CD14-positive monocyte (primary cell): ENCODE data around the gene MKI67. TPM values are rescaled to one million over a fixed set of nuclear protein-coding genes. Genes with fewer than 3 reads are reported as not detected.

Experiments
- DNase-seq, 3 donors: peaks; one replicate each; pipeline ENCODE4 v3.0.0-alpha.2; 2011 to 2022
- H2AFZ ChIP-seq: 2 replicates; pipeline ENCODE4 v1.6.0; 2012; ENCODE audit warnings: mild to moderate bottlenecking, low read depth, low read length, inconsistent platforms; ENCODE audit not compliant: insufficient read depth, poor library complexity, severe bottlenecking
- H3K27ac ChIP-seq, 2 donors: 1 replicate in 1 of 2; 2 replicates in 1 of 2; pipeline ENCODE4 v1.5.1; 2012 to 2013; ENCODE audit warnings: low read length in 2 of 2, control low read depth in 1 of 2, inconsistent platforms in 1 of 2, low read depth in 1 of 2, mild to moderate bottlenecking in 1 of 2
- H3K27me3 ChIP-seq, 2 donors: one replicate each; pipeline versions ENCODE4 v1.6.0 to v1.6.1; 2011 to 2013; ENCODE audit warnings: low read length in 2 of 2; ENCODE audit not compliant: control insufficient read depth in 2 of 2, insufficient read depth in 2 of 2
- H3K36me3 ChIP-seq, 2 donors: replicated peaks in 1 of 2; 1 replicate in 1 of 2; 2 replicates in 1 of 2; pipeline versions ENCODE4 v1.5.1 to v1.6.1; 2012 to 2013; ENCODE audit warnings: low read length in 2 of 2, control low read depth in 1 of 2, inconsistent platforms in 1 of 2, mild to moderate bottlenecking in 1 of 2; ENCODE audit not compliant: insufficient read depth in 2 of 2, control insufficient read depth in 1 of 2
- H3K4me1 ChIP-seq, 2 donors: 1 replicate in 1 of 2; 2 replicates in 1 of 2; pipeline versions ENCODE4 v1.5.1 to v1.6.1; 2012 to 2013; ENCODE audit warnings: low read length in 2 of 2, control low read depth in 1 of 2, inconsistent platforms in 1 of 2, mild to moderate bottlenecking in 1 of 2, moderate library complexity in 1 of 2; ENCODE audit not compliant: insufficient read depth in 2 of 2, control insufficient read depth in 1 of 2
- H3K4me2 ChIP-seq: replicated peaks from 2 replicates; pipeline ENCODE3; 2012; ENCODE audit warnings: low read length, moderate library complexity, mild to moderate bottlenecking; ENCODE audit not compliant: poor library complexity, severe bottlenecking; ENCODE audit errors: extremely low read depth
- H3K4me3 ChIP-seq, 3 experiments: fragments of 200-600 bp in 1 of 3; sonication (generic) in 1 of 3; replicated peaks in 1 of 3; 1 replicate in 2 of 3; 2 replicates in 1 of 3; pipeline ENCODE4 v1.5.1; 2011 to 2013; ENCODE audit warnings: low read length in 3 of 3, mild to moderate bottlenecking in 3 of 3, control low read depth in 2 of 3, low read depth in 2 of 3, inconsistent platforms in 1 of 3, moderate library complexity in 1 of 3
- H3K79me2 ChIP-seq: 2 replicates; pipeline ENCODE4 v1.6.0; 2012; ENCODE audit warnings: mild to moderate bottlenecking, control low read depth, inconsistent platforms, low read length, moderate library complexity; ENCODE audit not compliant: insufficient read depth
- H3K9ac ChIP-seq: 2 replicates; pipeline ENCODE4 v1.6.0; 2017; ENCODE audit warnings: low read length, mild to moderate bottlenecking; ENCODE audit not compliant: insufficient read depth, poor library complexity, severe bottlenecking
- H3K9me3 ChIP-seq, 2 donors: replicated peaks in 1 of 2; 1 replicate in 1 of 2; 2 replicates in 1 of 2; pipeline versions ENCODE4 v1.5.1 to v1.6.1; 2012 to 2013; ENCODE audit warnings: low read length in 2 of 2, control low read depth in 1 of 2; ENCODE audit not compliant: control insufficient read depth in 1 of 2, insufficient read depth in 1 of 2
- H4K20me1 ChIP-seq: 2 replicates; pipeline ENCODE4 v1.6.0; 2012; ENCODE audit warnings: mild to moderate bottlenecking, low read length, control low read depth, moderate library complexity; ENCODE audit not compliant: insufficient read depth
- H3K27ac Mint-ChIP-seq, 7 donors: one replicate each; pipeline ENCODE4 v1.8.0; 2020; ENCODE audit warnings: mild to moderate bottlenecking in 7 of 7, mixed read lengths in 7 of 7, moderate library complexity in 6 of 7, inconsistent platforms in 2 of 7
- H3K27me3 Mint-ChIP-seq, 3 donors: one replicate each; pipeline ENCODE4 v1.8.0; 2021 to 2022; ENCODE audit warnings: low read depth in 3 of 3, mild to moderate bottlenecking in 3 of 3, mixed read lengths in 3 of 3, moderate library complexity in 3 of 3, inconsistent platforms in 1 of 3
- H3K36me3 Mint-ChIP-seq, 2 donors: one replicate each; pipeline ENCODE4 v1.8.0; 2020; ENCODE audit warnings: mixed read lengths in 2 of 2, inconsistent platforms in 1 of 2, mild to moderate bottlenecking in 1 of 2
- H3K4me1 Mint-ChIP-seq: one replicate; pipeline ENCODE4 v1.8.0; 2020; ENCODE audit warnings: mild to moderate bottlenecking, mixed read lengths
- H3K4me3 Mint-ChIP-seq, 2 donors: one replicate each; pipeline ENCODE4 v1.8.0; 2020; ENCODE audit warnings: mild to moderate bottlenecking in 2 of 2, mixed read lengths in 2 of 2, moderate library complexity in 1 of 2
- H3K9me3 Mint-ChIP-seq, 7 donors: one replicate each; pipeline ENCODE4 v1.8.0; 2020 to 2022; ENCODE audit warnings: mixed read lengths in 7 of 7, mild to moderate bottlenecking in 6 of 7, moderate library complexity in 6 of 7, inconsistent platforms in 2 of 7
- CTCF ChIP-seq: fragments of 200-600 bp; IDR thresholded peaks from one replicate; pipeline ENCODE4 v1.8.0; 2022; ENCODE audit warnings: antibody characterized with exemption, mild to moderate bottlenecking
- WGBS: methylation state at CpG from one replicate; pipeline ENCODE4 v1.1.5; 2013; ENCODE audit warnings: missing lambda C conversion rate; ENCODE audit not compliant: insufficient coverage; 5-methylcytosine and 5-hydroxymethylcytosine counted together
- intact Hi-C, 2 donors: fragments of 100-400 bp; cut with micrococcal nuclease; formaldehyde crosslinking; loops; one replicate each; pipeline versions ENCODE4 v1.15.0 to v1.15.1; 2023
- polyA plus RNA-seq, 3 donors: library from polyadenylated mRNA; depleted of rRNA in 1 of 3; unstranded in 2 of 3; stranded (reverse) in 1 of 3; fragments of 300-500 nt in 2 of 3; fragments of >200 nt in 1 of 3; fragmentation: Illumina TruSeq in 2 of 3; gene quantifications; 1 replicate in 2 of 3; 2 replicates in 1 of 3; pipeline ENCODE4 v1.2.3, GENCODE V29; 2012 to 2021

MKI67 gene
- polyA plus RNA-seq, 3 donors = 0.02 to 0.05 TPM; not detected in 1

GRCh38 chr10:128078136-128078969 lies 47.9 kb downstream of the MKI67 start:
- no peak overlapping the region for H3K4me2 ChIP-seq
- Mint-ChIP-seq H3K27ac (peak overlapping the region in 3 of 7 donors; percentile 15 to 77 (median 68)), H3K4me1 (no peaks in the 10 kb centered on the region), H3K9me3 (no peaks in the 10 kb centered on the region), H3K27me3 (peaks cover 0 to 2% (median 0%) of the 10 kb centered on the region in 3 donors), H3K4me3 (no peak overlapping the region), H3K36me3 (peaks cover 91 to 98% of the 10 kb centered on the region in 2 donors)
- TF ChIP-seq CTCF = peak; percentile 65
- 96% methylated on average over 13 of the region's 17 CpGs for WGBS
- no peaks in the 10 kb centered on the region for H3K9me3 ChIP-seq
- H3K79me2 ChIP-seq = peaks cover 3% of the 10 kb centered on the region
- no peak overlapping the region for H3K9ac ChIP-seq
- H2AFZ ChIP-seq = no peak overlapping the region
- intact Hi-C loops = loop anchor here in 1 of 2 donors (10.0 kb wide), 1 partner anchor 46 kb away; the partner anchor contains the start of gene MKI67
- no peak overlapping the region for H3K27ac ChIP-seq
- no peak overlapping the region for H3K4me3 ChIP-seq
- peak in 1 of 3 donors; percentile 20 for DNase-seq
- no peaks in the 10 kb centered on the region for H3K4me1 ChIP-seq
- peaks cover 100% of the 10 kb centered on the region for H4K20me1 ChIP-seq
- peaks cover 97 to 100% of the 10 kb centered on the region in 2 donors for H3K36me3 ChIP-seq
- H3K27me3 ChIP-seq = no peaks in the 10 kb centered on the region

GRCh38 chr10:128077155-128077875 lies 48.9 kb downstream of the MKI67 start:
- intact Hi-C loops = loop anchor here in 1 of 2 donors (10.0 kb wide), 1 partner anchor 47 kb away; the partner anchor contains the start of gene MKI67
- WGBS = 91% methylated on average over 21 of the region's 21 CpGs
- Histone ChIP-seq H3K4me3 (no peak overlapping the region), H3K9me3 (no peaks in the 10 kb centered on the region), H3K4me2 (no peak overlapping the region), H3K27ac (no peak overlapping the region), H3K36me3 (peaks cover 97 to 100% of the 10 kb centered on the region in 2 donors), H3K79me2 (peaks cover 7% of the 10 kb centered on the region), H3K27me3 (no peaks in the 10 kb centered on the region), H4K20me1 (peaks cover 100% of the 10 kb centered on the region), H3K9ac (no peak overlapping the region), H2AFZ (no peak overlapping the region), H3K4me1 (no peaks in the 10 kb centered on the region)
- no peak overlapping the region for H3K4me3 Mint-ChIP-seq
- H3K9me3 Mint-ChIP-seq = no peaks in the 10 kb centered on the region
- peak overlapping the region in 3 of 7 donors; percentile 57 to 73 (median 69) for H3K27ac Mint-ChIP-seq
- peak in 1 of 3 donors; percentile 8 for DNase-seq
- TF ChIP-seq CTCF = no peak
- H3K27me3 Mint-ChIP-seq = peaks cover 0 to 2% (median 0%) of the 10 kb centered on the region in 3 donors
- H3K36me3 Mint-ChIP-seq = peaks cover 92 to 100% of the 10 kb centered on the region in 2 donors
- H3K4me1 Mint-ChIP-seq = no peaks in the 10 kb centered on the region
